ENCODE results near the gene CACNA1B.

CACNA1B gene

GRCh38 chr9:138020120-138020794 lies 142.7 kb downstream of the CACNA1B start:
- DNase-seq: no peak

DNA sequence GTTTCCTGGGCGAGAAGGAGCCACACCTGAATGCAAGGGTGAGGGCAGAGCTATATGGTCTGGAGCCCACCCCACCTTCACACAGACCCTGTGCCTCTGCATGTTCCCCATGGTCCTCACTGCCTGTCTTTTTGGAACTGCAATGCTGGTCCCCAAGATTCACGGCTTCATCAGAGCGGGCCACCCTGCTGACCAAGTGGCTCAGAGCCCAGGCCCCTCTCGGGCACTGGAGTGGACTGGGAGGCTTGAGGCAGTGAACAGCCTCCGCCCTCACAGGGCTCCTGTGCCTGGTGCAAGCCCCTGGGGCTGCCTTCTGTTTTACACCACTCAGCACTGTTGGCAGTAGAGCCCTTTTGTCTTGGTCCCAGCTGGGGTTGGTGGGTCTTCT lies 143.2 kb downstream of the CACNA1B start:
- DNase-seq: no peak

DNA sequence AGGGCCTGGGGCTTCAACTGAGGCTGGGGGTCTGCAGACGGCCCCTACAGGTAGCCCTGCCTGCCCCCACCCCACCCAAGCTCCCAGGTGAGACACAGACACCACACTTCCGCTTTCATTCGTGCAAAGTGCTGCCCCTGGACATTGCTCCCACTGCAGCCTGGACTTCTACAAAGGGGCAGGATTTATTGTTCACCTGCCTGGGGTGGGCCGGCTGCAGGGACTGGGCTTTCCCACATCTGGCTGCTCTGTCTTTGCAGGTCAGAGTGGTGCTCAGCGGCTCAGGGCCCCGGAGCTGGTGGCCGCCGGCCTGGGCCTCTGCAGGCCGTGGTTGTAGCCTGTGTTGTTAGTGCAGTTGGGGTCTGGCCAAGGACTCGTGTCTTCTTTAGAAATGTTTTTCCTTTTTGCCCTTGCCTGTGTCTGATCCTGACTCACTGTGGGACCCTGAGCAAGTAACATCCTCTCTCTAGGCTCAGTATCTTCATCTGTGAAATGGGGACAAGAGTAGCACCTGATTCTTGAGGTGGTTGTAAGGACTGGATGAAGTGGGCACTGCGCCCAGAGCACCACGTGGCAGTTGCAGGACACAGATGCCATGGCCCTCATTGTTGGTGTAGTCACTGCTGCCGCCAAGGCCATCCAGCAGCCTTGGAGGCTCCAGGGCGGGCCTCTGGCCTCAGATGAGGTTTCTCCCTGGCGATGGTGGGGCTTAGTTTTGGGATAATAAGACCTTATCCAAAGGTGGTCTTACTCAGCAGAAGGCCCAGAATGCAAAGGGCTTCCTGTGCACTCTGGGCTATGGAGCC lies 143.9 kb downstream of the CACNA1B start:
- no peak for DNase-seq

GRCh38 chr9:138022121-138022741 lies 144.6 kb downstream of the CACNA1B start:
- no peak for DNase-seq

GRCh38 chr9:138022756-138023393 lies 145.3 kb downstream of the CACNA1B start:
- no peak for DNase-seq

DNA sequence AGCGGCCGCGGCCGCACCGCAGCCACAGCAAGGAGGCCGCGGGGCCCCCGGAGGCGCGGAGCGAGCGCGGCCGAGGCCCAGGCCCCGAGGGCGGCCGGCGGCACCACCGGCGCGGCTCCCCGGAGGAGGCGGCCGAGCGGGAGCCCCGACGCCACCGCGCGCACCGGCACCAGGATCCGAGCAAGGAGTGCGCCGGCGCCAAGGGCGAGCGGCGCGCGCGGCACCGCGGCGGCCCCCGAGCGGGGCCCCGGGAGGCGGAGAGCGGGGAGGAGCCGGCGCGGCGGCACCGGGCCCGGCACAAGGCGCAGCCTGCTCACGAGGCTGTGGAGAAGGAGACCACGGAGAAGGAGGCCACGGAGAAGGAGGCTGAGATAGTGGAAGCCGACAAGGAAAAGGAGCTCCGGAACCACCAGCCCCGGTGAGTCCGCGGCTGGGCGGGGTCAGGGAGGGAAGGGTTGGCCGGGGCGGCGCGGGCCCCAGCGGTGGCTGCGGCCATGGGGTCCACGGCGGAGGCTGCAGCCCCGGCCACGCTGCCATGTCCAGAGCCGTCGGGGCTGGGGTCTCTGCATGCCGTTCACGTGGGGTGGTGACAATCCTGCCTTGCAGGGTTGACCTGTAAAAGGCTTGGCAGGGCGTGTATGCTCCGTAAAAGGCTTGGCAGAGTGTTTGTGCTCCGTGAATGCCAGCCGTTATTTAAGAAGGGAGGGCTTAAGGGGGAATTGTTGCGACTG lies 146.0 kb downstream of the CACNA1B start:
- no peak for DNase-seq

- no peak for DNase-seq
Measured at GRCh38 chr9:138024131-138024530, 146.5 kb downstream of the CACNA1B start.

GRCh38 chr9:138024831-138025291 lies 147.3 kb downstream of the CACNA1B start:
- no peak for DNase-seq

DNA sequence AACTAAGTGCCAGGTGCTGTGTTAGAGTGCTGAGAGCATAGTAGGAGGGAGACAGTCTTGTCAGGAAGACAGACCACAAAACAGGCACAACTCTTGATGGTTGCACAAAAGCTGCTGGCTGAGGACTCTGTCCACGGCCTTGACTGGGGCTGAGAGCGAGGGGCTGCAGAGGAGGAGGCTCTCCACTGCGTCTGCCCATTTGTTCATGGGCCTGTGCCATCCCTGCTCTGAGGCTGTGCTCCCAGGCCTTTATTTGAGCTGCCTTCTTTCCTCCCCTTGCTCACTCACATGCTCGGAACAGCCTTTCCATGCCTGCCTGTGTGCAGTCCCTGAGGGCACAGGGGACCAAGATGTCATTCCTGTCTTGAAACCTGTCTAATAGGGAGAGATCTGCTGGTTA lies 147.8 kb downstream of the CACNA1B start:
- DNase-seq: no peak

GRCh38 chr9:138025908-138026307 lies 148.3 kb downstream of the CACNA1B start:
- no peak for DNase-seq

DNA sequence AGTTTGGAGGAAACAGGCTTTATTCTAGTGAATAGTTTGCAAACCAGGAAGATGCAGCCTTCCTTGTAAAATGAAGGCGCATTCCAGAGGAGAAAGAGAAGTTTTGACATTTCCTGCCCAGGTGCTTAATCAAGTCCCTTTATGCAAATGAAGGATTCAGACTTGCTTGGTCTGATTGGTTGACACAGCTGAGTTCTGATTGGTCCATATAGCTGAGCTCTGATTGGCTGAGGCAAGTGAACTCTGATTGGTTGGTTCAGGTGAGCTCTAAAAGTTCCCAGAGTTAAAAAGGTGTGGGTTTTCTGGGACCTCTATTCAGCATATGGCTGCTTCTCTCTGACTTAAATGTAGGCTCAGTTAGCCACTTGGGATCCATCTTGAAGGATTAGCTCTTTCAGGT lies 151.0 kb downstream of the CACNA1B start:
- no peak for DNase-seq

GRCh38 chr9:138031186-138031585 lies 153.6 kb downstream of the CACNA1B start:
- no peak for DNase-seq

GRCh38 chr9:138033950-138034349 lies 156.4 kb downstream of the CACNA1B start:
- DNase-seq: no peak

DNA sequence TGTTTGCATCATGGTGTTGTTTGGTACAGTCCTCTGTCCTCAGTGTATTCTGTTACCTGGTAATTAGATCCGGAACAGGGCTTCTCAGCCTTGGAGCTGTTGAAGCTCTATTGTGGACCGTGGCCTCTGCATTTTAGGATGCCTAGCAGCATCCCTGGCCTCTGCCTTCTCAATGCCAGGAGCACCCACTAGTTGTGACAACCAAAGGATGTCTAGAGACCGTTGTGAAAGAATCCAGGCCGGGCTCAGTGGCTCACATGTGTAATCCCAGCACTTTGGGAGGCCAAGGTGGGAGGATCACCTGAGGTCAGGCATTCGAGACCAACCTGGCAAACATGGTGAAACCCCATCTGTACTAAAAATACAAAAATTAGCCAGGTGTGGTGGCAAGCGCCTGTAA lies 159.6 kb downstream of the CACNA1B start:
- DNase-seq: no peak

- no peak for DNase-seq
Measured at GRCh38 chr9:138038244-138038671, 160.7 kb downstream of the CACNA1B start.

- no peak for DNase-seq
Measured at GRCh38 chr9:138040446-138041430, 163.2 kb downstream of the CACNA1B start.

DNA sequence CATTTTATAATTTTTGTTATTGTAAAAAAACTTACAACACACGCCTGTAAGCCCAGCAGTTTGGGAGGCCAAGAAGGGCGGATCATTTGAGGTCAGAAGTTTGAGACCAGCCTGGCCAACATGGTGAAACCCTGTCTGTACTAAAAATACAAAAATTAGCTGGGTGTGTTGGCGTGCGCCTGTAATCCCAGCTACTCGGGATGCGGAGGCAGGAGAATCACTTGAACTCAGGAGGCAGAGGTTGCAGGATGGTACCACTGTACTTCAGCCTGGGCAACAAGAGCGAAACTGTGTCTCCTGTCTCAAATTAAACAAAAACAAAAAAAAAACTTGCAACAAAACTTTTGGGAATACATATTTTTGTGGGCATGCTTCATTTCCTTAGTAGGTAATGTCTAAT lies 164.6 kb downstream of the CACNA1B start:
- DNase-seq: no peak

GRCh38 chr9:138042640-138043039 lies 165.1 kb downstream of the CACNA1B start:
- DNase-seq: no peak

DNA sequence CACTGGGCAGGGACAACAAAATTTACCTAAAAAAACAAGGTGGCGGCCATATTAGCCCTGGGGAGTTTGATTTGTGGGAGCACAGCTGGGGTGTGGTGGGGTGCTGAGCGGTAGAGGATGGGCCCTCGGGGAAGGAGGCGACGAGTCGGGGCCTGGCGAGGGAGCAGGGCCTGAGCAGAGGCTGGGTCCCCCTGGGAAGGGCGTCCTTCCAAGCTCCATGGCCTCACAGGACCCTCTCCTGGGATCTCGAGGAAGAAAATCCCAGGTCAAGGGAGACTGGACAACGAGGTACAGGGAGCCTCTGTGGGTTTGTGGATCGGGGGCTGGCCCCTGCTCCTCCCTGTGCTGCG lies 165.5 kb downstream of the CACNA1B start:
- DNase-seq: no peak

DNA sequence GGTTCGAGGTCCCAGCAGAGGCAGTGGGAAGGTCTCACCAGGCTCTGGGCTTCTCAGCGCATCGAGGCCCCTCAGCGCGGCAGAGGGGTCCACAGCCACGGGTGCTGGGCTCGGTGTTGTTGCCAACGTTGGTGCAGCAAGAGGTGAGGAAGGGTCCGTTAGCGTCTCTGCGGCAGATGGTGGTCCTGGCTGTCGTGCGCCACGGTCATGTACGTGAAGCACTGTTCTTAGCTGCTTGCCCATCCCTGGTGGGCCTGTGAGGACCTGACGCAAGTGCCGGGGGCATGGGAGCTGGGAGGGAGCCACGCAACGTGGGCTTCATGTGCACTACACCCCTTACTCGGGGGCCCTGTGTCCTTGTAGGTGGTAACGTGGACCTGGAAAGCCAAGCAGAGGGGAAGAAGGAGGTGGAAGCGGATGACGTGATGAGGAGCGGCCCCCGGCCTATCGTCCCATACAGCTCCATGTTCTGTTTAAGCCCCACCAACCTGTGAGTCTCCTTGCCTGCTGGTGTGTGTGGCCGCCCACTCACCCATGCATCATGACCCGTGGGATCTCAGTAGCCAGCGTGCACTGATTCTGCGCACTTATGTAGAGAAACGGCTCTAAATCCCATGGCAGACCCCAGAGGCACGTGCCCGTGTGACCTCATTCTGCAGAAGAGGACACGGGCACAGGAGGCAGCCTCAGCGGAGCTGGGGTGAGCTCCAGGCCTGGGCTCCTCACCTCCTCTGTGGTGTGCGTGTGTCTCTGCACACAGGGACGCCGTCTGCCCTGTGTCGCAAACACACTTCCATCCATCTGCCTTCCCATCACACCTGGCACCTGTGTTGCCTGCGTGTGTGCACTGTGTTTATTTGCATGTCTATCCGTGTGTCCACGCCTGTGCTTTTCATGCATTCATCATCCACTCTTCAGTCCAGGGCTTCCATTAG lies 166.1 kb downstream of the CACNA1B start:
- no peak for DNase-seq
